Right cardiac atrium (tissue), 5 donors: ENCODE results near the gene GSE1. TPM values are rescaled to one million over a fixed set of nuclear protein-coding genes. Genes with fewer than 3 reads are reported as not detected.

Source experiments
- ATAC-seq, 2 donors: fragments of 200-7000 bp; cut with Tn5 transposase; one replicate each; pipeline versions ENCODE4 v1.8.0 to v1.9.1; 2020; ENCODE audit warnings: moderate library complexity in 2 of 2, mild to moderate bottlenecking in 1 of 2
- DNase-seq, 3 donors: peaks; one replicate each; pipeline ENCODE4 v3.0.0-alpha.2; 2020
- H3K27ac ChIP-seq: one replicate; pipeline ENCODE4 v1.5.1; 2013; ENCODE audit warnings: mild to moderate bottlenecking, low read length, control low read depth, moderate library complexity
- H3K27me3 ChIP-seq: one replicate; pipeline ENCODE4 v1.6.1; 2013; ENCODE audit not compliant: control insufficient read depth, insufficient read depth
- H3K4me1 ChIP-seq: one replicate; pipeline ENCODE4 v1.6.1; 2013; ENCODE audit warnings: low read length; ENCODE audit not compliant: control insufficient read depth, insufficient read depth
- H3K4me3 ChIP-seq: one replicate; pipeline ENCODE4 v1.5.1; 2013; ENCODE audit warnings: low read length, control low read depth
- H3K9me3 ChIP-seq: one replicate; pipeline ENCODE4 v1.6.1; 2013; ENCODE audit warnings: low read length; ENCODE audit not compliant: control insufficient read depth
- WGBS: extraction: QIAGEN DNeasy Blood & Tissue Kit; methylation state at CpG from one replicate; pipeline ENCODE4 v1.1.7; 2013; 5-methylcytosine and 5-hydroxymethylcytosine counted together
- intact Hi-C, 4 donors: fragments of 100-400 bp; cut with DNase I; formaldehyde crosslinking; loops; one replicate each; pipeline versions ENCODE4 v1.11.0 to v1.14.0; 2022 to 2023
- polyA plus RNA-seq: library from polyadenylated mRNA; stranded (reverse); fragments of 200-250 nt; gene quantifications from one replicate; pipeline ENCODE4 v1.2.3, GENCODE V29; 2013
- total RNA-seq, 4 donors: library from RNA; stranded (reverse); fragmentation: NEBNext Ultra II Directional; extraction: Animal tissue kit (Norgen Biotek cat#: 25700); gene quantifications; one replicate each; pipeline ENCODE4 v1.2.1, GENCODE V29; 2021
- donor health status: healthy with polysubstance abuse.
- donor health status: DM: no; HTN: yes; CAD: no.
- donor health status: DM: no; HTN: no; CAD: no.
- donor health status: DM: no; HTN: yes; CAD: no; lungs with severe emphysema.
- donor health status: DM: yes; HTN: yes; CAD: no.

GSE1 gene
- total and polyA plus RNA-seq, 5 donors, result 40.3 to 99.8 (median 87.6) TPM

DNA sequence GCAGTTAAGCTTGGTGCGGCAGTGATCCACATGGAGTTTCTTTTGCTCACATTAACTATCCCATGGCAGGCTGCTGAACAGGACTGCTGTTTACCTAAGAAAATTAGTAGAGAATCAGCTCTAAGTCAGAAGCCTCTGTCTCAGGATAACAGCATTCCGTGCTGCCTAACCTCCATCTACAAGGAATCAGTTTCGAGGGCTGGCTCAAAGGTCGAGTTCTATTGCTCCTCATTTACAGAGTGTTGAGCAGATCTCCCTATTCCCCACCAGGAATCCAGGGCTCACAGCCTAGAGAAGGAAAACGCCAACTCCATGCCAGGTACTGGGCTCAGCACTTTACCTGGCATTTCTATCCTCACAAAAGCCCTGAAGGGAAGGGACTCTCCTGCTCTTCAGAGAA lies 65.7 kb downstream of the GSE1 start:
- Histone ChIP-seq H3K27me3 (no peaks in the 10 kb centered on the region), H3K4me3 (no peak overlapping the region), H3K27ac (no peak overlapping the region), H3K4me1 (no peaks in the 10 kb centered on the region), H3K9me3 (no peaks in the 10 kb centered on the region)
- 93% methylated on average over 5 of the region's 5 CpGs for WGBS
- DNase-seq (no peak), ATAC-seq (no peak)
- intact Hi-C loops, result no loop called here

DNA sequence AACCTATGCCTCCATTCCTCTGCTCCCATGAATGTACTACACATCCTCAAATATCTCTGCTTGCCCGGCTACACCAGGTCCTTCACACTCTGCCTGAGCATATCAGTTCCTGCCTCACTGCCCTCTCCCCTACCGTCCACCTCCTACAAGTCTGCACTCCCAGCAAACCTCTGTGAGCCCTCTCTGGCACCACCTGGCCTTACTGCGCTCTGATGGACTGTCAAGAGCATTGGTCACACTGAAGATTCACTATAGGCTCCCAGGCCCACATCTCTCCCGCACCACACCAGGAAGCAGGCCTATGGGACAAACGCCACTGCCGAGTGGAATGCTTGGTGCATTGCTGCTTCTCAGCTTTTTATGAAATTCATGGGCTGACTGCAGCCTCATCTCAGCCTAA lies 66.7 kb downstream of the GSE1 start:
- Histone ChIP-seq H3K27ac (no peak overlapping the region), H3K4me1 (no peaks in the 10 kb centered on the region), H3K9me3 (no peaks in the 10 kb centered on the region), H3K4me3 (no peak overlapping the region), H3K27me3 (no peaks in the 10 kb centered on the region)
- DNase-seq (peak in 1 of 3 donors; percentile 18), ATAC-seq (no peak)
- intact Hi-C loops, result no loop called here
- 83% methylated on average over 6 of the region's 6 CpGs for WGBS

DNA sequence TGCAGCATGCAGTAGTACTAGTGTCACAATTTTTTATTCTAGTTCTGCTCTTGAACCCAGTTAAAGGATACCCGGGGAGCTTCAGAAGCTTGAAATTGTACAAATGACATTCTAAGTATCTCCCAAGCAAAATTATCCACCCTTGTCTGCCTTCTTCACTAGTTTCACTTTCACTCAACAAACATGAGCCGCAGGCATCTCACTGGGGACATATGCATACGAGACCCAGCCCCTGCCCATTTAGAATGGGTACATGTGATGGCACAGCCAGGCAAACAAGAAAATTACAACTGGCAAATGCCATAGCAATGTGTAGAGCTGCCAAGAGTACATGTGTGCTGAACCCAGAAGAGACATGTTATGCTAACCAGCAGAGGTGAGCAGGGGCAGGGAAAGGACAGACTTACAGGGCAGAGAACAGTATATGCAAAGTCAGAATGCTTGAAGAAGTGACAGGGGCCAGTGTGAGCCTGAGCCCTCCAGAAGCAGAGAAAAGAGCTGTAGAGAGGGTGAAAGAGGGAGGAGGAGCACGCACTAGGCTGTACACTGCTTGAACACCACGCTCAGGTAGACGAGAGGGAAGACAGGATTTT lies 67.3 kb downstream of the GSE1 start:
- ATAC-seq (no peak), DNase-seq (no peak)
- Histone ChIP-seq H3K4me1 (no peaks in the 10 kb centered on the region), H3K27ac (no peak overlapping the region), H3K4me3 (no peak overlapping the region), H3K9me3 (no peaks in the 10 kb centered on the region), H3K27me3 (no peaks in the 10 kb centered on the region)
- intact Hi-C loops, result no loop called here
- 91% methylated on average over 6 of the region's 6 CpGs for WGBS

DNA sequence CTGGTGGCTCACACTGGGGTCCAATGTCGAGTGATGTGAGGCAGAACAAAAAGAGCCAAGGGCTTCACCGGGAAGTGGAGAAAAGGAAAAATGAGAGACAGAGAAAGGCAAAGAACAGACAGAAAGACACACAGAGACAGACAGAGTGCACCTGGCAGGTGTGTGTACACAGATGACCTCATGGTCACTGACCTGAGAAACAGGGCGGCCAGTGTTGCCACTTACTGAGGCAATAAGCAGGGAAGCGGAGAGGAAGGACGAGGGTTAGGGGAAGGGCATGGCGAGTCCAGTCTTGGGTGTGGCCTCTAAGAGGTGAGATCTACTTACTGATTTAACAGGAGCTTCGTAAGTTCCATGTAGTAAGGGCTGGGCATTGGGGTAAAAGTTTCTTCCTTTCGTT lies 68.1 kb downstream of the GSE1 start:
- Histone ChIP-seq H3K4me1 (no peaks in the 10 kb centered on the region), H3K27ac (no peak overlapping the region), H3K9me3 (no peaks in the 10 kb centered on the region), H3K4me3 (no peak overlapping the region), H3K27me3 (no peaks in the 10 kb centered on the region)
- DNase-seq, result peak in 1 of 3 donors; percentile 2
- ATAC-seq, result no peak
- intact Hi-C loops, result no loop called here
- WGBS, result 91% methylated on average over 8 of the region's 8 CpGs

DNA sequence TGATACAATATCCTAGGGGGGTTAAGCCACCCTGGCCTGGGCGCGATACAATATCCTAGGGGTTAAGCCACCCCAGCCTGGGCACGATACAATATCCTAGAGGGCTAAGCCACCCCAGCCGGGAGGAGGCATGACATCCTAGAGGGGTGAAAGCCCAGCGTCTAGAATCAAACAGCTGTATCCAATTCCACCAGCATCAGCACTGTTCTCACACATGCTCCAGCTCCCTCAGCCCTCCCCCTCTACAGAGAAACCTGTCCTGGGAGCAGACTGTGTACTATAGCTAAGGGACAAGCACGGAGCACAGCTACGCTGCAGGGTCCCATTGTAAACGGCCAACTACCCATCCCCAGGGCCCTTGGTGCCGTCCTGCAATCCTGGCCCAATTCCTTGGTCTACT lies 69.4 kb downstream of the GSE1 start:
- no peaks in the 10 kb centered on the region for H3K9me3 ChIP-seq
- H3K4me1 ChIP-seq, result no peaks in the 10 kb centered on the region
- no peaks in the 10 kb centered on the region for H3K27me3 ChIP-seq
- no peak overlapping the region for H3K27ac ChIP-seq
- intact Hi-C loops, result no loop called here
- ATAC-seq, result no peak
- peak in 1 of 3 donors; percentile 27 for DNase-seq
- 91% methylated on average over 9 of the region's 9 CpGs for WGBS
- H3K4me3 ChIP-seq, result no peak overlapping the region

DNA sequence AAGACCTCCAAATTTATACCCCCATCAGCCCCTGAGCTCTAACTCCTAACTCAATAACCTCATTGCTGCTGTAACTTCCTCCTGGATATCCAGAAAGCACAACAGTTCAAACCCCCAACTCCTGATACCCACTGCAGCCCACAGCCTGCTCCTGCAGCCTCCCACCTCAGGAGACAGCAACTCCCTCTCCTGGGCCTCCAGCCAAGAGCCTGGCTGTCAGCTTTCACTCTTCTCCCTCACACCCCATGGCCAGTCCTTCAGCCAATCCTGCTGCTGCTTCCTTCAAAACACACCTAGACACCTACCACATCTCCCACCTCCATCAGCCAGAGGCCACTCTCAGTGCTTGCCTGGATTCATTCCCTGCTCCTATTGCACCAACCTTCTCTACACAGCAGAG lies 70.2 kb downstream of the GSE1 start:
- Histone ChIP-seq H3K4me1 (no peaks in the 10 kb centered on the region), H3K4me3 (no peak overlapping the region), H3K9me3 (no peaks in the 10 kb centered on the region), H3K27ac (no peak overlapping the region), H3K27me3 (no peaks in the 10 kb centered on the region)
- ATAC-seq (no peak), DNase-seq (peak in 1 of 3 donors; percentile 44)
- intact Hi-C loops, result no loop called here

DNA sequence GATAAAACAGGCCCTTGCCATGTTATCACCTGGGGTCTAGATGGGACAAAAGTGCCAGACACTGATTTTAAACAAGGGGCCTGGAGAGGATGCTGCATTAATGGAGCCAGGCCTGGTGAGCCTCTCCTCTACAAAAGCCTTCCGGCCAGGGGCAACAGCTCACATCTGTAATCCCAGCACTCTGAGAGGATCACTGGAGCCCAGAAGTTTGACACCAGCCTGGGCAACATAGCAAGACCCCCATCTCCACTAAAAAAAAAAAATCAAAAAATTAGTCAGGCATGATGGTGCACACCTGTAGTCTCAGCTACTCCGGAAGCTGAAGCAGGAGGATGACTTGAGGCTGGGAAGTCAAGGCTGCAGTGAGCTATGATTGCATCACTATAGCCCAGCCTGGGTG lies 72.1 kb downstream of the GSE1 start:
- ATAC-seq, result no peak
- Histone ChIP-seq H3K4me3 (no peak overlapping the region), H3K4me1 (no peaks in the 10 kb centered on the region), H3K9me3 (no peaks in the 10 kb centered on the region), H3K27me3 (no peaks in the 10 kb centered on the region), H3K27ac (no peak overlapping the region)
- peak in 1 of 3 donors; percentile 1 for DNase-seq
- intact Hi-C loops, result no loop called here
- WGBS, result 97% methylated on average over 2 of the region's 2 CpGs

DNA sequence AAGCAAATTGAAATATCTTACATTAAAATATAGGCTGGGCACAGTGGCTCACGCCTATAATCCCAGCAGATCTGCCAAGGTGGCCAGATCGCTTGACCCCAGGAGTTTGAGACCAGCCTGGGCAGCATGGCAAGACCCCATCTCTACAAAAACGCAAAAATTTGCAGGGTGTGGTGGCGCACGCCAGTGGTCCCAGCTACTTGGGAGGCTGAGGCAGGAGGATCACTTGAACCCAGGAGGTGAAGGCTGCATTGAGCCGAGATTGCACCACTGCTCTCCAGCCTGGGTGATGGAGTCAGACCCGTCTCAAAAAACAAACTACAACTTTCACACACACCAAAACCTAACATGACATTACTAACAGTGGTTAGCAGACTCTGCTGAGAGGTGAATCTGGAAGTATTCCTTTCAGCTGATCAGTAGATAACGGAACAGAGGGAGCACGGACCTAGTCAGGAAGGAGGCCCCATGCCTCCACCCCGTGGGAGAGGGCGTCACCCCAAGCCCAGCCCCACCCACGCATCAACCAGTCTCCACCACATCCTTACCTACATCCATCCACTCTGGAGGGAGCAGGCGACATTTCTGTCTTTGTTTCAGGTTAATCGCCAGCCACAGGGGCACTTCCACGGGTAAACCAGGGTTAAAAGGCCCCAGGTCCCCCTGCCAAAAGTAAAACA lies 73.9 kb downstream of the GSE1 start:
- 87% methylated on average over 15 of the region's 15 CpGs for WGBS

DNA sequence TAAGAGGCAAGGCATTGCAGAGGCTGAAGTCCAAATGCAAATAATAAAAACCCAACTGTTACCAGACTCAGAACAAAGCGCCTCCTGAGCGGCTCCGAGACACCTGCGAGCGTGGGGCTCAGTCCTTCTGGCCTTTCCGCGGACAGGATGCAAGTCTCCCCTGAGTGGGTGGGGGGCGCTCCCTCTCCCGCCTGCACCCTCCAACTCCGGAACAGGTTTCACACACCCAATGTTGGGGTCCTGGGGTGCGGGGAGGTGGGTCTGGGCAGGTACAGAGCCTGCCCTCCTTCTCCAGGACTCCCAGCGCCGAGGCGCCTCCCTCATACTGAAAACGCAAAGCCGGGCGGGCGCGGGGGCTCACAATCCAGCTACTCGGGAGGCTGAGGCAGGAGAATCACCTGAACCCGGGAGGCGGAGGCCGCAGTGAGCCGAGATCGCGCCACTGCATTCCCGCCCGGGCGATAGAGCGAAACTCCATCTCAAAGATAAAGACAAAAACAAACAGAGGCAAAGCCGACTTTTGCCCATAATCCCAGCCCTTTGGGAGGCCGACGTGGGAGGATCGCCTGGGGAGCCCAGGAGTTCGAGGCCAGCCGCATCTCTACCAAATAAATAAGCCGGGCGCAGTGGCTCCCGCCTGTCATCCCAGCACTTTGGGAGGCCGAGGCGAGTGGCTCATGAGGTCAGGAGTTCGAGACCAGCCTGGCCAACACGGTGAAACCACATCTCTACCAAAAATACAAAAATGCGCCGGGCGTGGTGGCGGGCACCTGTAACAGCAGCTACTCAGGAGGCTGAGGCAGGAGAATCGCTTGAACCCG lies 74.7 kb downstream of the GSE1 start:
- no peaks in the 10 kb centered on the region for H3K9me3 ChIP-seq
- H3K4me1 ChIP-seq, result no peaks in the 10 kb centered on the region
- intact Hi-C loops, result no loop called here
- DNase-seq (peak in 1 of 3 donors; percentile 59), ATAC-seq (no peak)
- H3K27me3 ChIP-seq, result no peaks in the 10 kb centered on the region
- WGBS, result 83% methylated on average over 49 of the region's 49 CpGs
- no peak overlapping the region for H3K27ac ChIP-seq
- H3K4me3 ChIP-seq, result no peak overlapping the region

More for the DNA sequence above, 73.9 kb downstream of the GSE1 start:
- no peak for ATAC-seq
- peak in 1 of 3 donors; percentile 34 for DNase-seq
- intact Hi-C loops, result no loop called here
- no peaks in the 10 kb centered on the region for H3K9me3 ChIP-seq
- H3K27me3 ChIP-seq, result no peaks in the 10 kb centered on the region
- H3K27ac ChIP-seq, result no peak overlapping the region
- H3K4me1 ChIP-seq, result no peaks in the 10 kb centered on the region
- no peak overlapping the region for H3K4me3 ChIP-seq

DNA sequence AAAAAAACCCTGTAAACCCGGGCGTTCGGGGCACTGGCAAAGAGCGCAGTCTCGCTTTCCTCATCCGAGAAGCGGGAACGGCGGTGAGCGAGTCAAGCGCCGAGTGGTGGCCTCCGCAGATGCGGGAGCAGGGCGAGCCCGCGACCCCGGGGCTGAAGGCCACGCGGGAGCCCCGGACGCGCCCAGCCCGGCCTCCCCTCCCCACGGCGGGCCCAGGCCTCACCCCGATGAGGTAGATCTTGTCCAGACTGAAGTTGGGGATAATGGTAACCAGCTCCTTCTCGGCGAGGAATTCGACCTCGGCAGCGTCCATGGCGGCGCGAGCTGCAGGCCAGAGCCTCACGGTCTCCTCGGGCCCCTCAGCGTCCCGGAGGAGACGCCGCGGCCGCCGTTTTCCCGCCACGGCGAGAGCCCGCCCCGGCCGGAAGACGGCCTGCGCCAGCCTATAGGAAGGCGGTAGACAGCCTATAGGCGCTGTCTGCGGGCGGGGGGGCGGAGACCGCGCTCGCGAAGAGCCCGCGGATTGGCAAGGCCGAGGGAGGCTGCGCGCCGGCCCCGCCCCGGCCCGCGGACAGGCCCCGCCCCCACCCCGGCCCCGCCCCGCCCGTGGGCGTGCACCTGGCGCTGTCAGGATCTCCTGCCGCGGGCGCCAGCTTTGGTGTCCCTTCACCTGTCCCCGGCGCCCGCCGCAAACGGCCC lies 75.6 kb downstream of the GSE1 start, which contains the start of gene GINS2:
TSS of gene GINS2 (minus strand) at position 369 of the 699 bp plus-strand sequence. CDS start at position 313, 56 bp downstream.
- Histone ChIP-seq H3K4me1 (no peaks in the 10 kb centered on the region), H3K27me3 (no peaks in the 10 kb centered on the region), H3K27ac (no peak within 1 kb of the TSS), H3K4me3 (peak within 1 kb of the TSS; percentile 31), H3K9me3 (no peaks in the 10 kb centered on the region)
- intact Hi-C loops, result no loop called here
- DNase-seq (peak; percentile 93 to 97 (median 97)), ATAC-seq (peak; percentile 100)
- 2% methylated on average over 86 of the region's 86 CpGs for WGBS
